Keratinocyte (primary cell): ENCODE results near the gene ATP11B. TPM values are rescaled to one million over a fixed set of nuclear protein-coding genes. Genes with fewer than 3 reads are reported as not detected.

ENCODE experiments used
- DNase-seq: peaks from one replicate; pipeline ENCODE4 v3.0.0-alpha.2; 2011; ENCODE audit warnings: low read depth, missing footprints, low spot score
- FAIRE-seq: peaks from 2 replicates; lab custom pipeline; 2011; peaks lifted over from hg19 to GRCh38; lab: Jason Lieb, UNC
- H2AFZ ChIP-seq: 2 replicates; pipeline ENCODE4 v1.6.0; 2012; ENCODE audit warnings: low read length, control low read depth, inconsistent platforms; ENCODE audit not compliant: control insufficient read depth
- H3K27ac ChIP-seq: 2 replicates; pipeline ENCODE4 v1.5.1; 2011; ENCODE audit warnings: low read length; ENCODE audit not compliant: control insufficient read depth, insufficient read depth
- H3K27me3 ChIP-seq: 3 replicates; pipeline ENCODE4 v1.6.0; 2011; ENCODE audit warnings: low read length; ENCODE audit not compliant: control insufficient read depth, insufficient read depth; ENCODE audit errors: extremely low read depth
- H3K36me3 ChIP-seq, 2 experiments: 2 replicates in 1 of 2; 3 replicates in 1 of 2; pipeline ENCODE4 v1.5.1; 2011; ENCODE audit warnings: low read length in 2 of 2, mild to moderate bottlenecking in 1 of 2; ENCODE audit not compliant: control insufficient read depth in 2 of 2, insufficient read depth in 2 of 2; ENCODE audit errors: extremely low read depth in 1 of 2
- H3K4me1 ChIP-seq: 3 replicates; pipeline ENCODE4 v1.5.1; 2011; ENCODE audit warnings: low read length; ENCODE audit not compliant: control insufficient read depth, insufficient read depth; ENCODE audit errors: extremely low read depth
- H3K4me2 ChIP-seq: 3 replicates; pipeline ENCODE4 v1.6.0; 2011; ENCODE audit warnings: low read depth, low read length; ENCODE audit not compliant: control insufficient read depth, insufficient read depth; ENCODE audit errors: extremely low read depth
- H3K4me3 ChIP-seq, 3 experiments: fragments of 200-600 bp in 1 of 3; sonication (generic) in 1 of 3; 2 replicates in 2 of 3; 3 replicates in 1 of 3; pipeline ENCODE4 v1.5.1; 2011 to 2016; ENCODE audit warnings: low read length in 3 of 3, mild to moderate bottlenecking in 3 of 3, control low read depth in 2 of 3, inconsistent platforms in 1 of 3, low read depth in 1 of 3, mixed read lengths in 1 of 3, mixed run types in 1 of 3, moderate library complexity in 1 of 3; ENCODE audit not compliant: control insufficient read depth in 2 of 3, insufficient read depth in 2 of 3; ENCODE audit errors: extremely low read depth in 1 of 3
- H3K79me2 ChIP-seq: 2 replicates; pipeline ENCODE4 v1.6.0; 2012; ENCODE audit warnings: low read length; ENCODE audit not compliant: control insufficient read depth, insufficient read depth
- H3K9ac ChIP-seq: 3 replicates; pipeline ENCODE4 v1.6.0; 2011; ENCODE audit warnings: low read length; ENCODE audit not compliant: control insufficient read depth, insufficient read depth; ENCODE audit errors: extremely low read depth
- H3K9me1 ChIP-seq: 3 replicates; pipeline ENCODE4 v1.6.0; 2011; ENCODE audit warnings: low read length; ENCODE audit not compliant: control insufficient read depth, insufficient read depth; ENCODE audit errors: extremely low read depth
- H3K9me3 ChIP-seq: 2 replicates; pipeline ENCODE4 v1.5.1; 2012; ENCODE audit warnings: low read depth, low read length; ENCODE audit not compliant: control insufficient read depth
- H4K20me1 ChIP-seq: 3 replicates; pipeline ENCODE4 v1.6.0; 2011; ENCODE audit warnings: low read length; ENCODE audit not compliant: control insufficient read depth, insufficient read depth; ENCODE audit errors: extremely low read depth
- CTCF ChIP-seq, 3 experiments: IDR thresholded peaks in 1 of 3; conservative IDR thresholded peaks in 1 of 3; optimal IDR thresholded peaks in 1 of 3; 2 replicates in 2 of 3; 3 replicates in 1 of 3; pipeline versions ENCODE3 to v1.5.1; 2011; ENCODE audit warnings: low read length in 3 of 3, mild to moderate bottlenecking in 3 of 3, moderate library complexity in 2 of 3, control low read depth in 1 of 3, inconsistent platforms in 1 of 3; ENCODE audit not compliant: insufficient read depth in 2 of 3; ENCODE audit errors: extremely low read depth in 1 of 3
- EZH2 ChIP-seq: IDR thresholded peaks from one replicate; pipeline ENCODE4 v1.6.1; 2012; ENCODE audit warnings: inconsistent platforms, mild to moderate bottlenecking, low read length, moderate library complexity
- dilution Hi-C: fragments of 300-500 bp; cut with MboI; formaldehyde crosslinking; loops from one replicate; pipeline ENCODE4 v1.7.0; 2020; ENCODE audit warnings: low sequenced_read_pairs; ENCODE audit not compliant: extremely low pct_ligation_motif_present
- polyA plus RNA-seq, 5 experiments: library from polyadenylated mRNA; depleted of rRNA in 3 of 5; stranded (reverse) in 3 of 5; stranded (forward) in 1 of 5; unstranded in 1 of 5; fragments of >200 nt; gene quantifications; 1 replicate in 1 of 5; 2 replicates in 3 of 5; 3 replicates in 1 of 5; pipeline versions ENCODE4 v1.2.1 to v1.2.3, GENCODE V29; 2011 to 2012; ENCODE audit warnings: missing spikeins in 2 of 5, low read depth in 1 of 5, low replicate concordance in 1 of 5

The ATP11B gene
- polyA plus RNA-seq, 1 donor (not counting 4 experiments of a cell fraction or from before 2014, with no cell fraction given), result 28.9 TPM

GRCh38 chr3:182962166-182962565 lies 168.9 kb downstream of the ATP11B start:
- dilution Hi-C loops, result no loop called here
- H3K79me2 ChIP-seq, result peaks cover 13% of the 10 kb centered on the region
- H3K9me1 ChIP-seq, result no peaks in the 10 kb centered on the region
- H3K27me3 ChIP-seq, result no peaks in the 10 kb centered on the region
- TF ChIP-seq EZH2 (no peak), CTCF (optimal IDR thresholded peaks at IDR 0.05 in 1 of 3, IDR thresholded peaks at IDR 0.05 in 1 of 3, conservative IDR thresholded peaks at IDR 0.05 in 1 of 3; ENCODE audit: extremely low read depth in 1 of 3, insufficient read depth in 2 of 3, low read length in 3 of 3) (no peak)
- no peaks in the 10 kb centered on the region for H3K4me1 ChIP-seq
- peaks cover 5 to 6% of the 10 kb centered on the region in 2 experiments for H3K36me3 ChIP-seq
- no peak overlapping the region for H3K4me2 ChIP-seq
- H4K20me1 ChIP-seq, result no peaks in the 10 kb centered on the region
- H3K27ac ChIP-seq, result no peak overlapping the region
- no peak overlapping the region for H3K4me3 ChIP-seq
- no peak for FAIRE-seq
- no peak for DNase-seq
- H3K9me3 ChIP-seq, result no peaks in the 10 kb centered on the region
- H3K9ac ChIP-seq, result no peak overlapping the region
- H2AFZ ChIP-seq, result no peak overlapping the region

GRCh38 chr3:182964179-182964578 lies 170.9 kb downstream of the ATP11B start:
- DNase-seq, result no peak
- dilution Hi-C loops, result no loop called here
- Histone ChIP-seq H3K9me1 (peaks cover 2% of the 10 kb centered on the region), H3K4me3 (no peak overlapping the region), H4K20me1 (no peaks in the 10 kb centered on the region), H3K36me3 (peaks cover 2 to 6% of the 10 kb centered on the region in 2 experiments), H2AFZ (no peak overlapping the region), H3K79me2 (peaks cover 31% of the 10 kb centered on the region), H3K27me3 (no peaks in the 10 kb centered on the region), H3K4me2 (no peak overlapping the region), H3K4me1 (peaks cover 3% of the 10 kb centered on the region), H3K27ac (no peak overlapping the region), H3K9me3 (no peaks in the 10 kb centered on the region), H3K9ac (no peak overlapping the region)
- TF ChIP-seq CTCF (optimal IDR thresholded peaks at IDR 0.05 in 1 of 3, IDR thresholded peaks at IDR 0.05 in 1 of 3, conservative IDR thresholded peaks at IDR 0.05 in 1 of 3; ENCODE audit: extremely low read depth in 1 of 3, insufficient read depth in 2 of 3, low read length in 3 of 3) (no peak), EZH2 (no peak)
- FAIRE-seq, result no peak
